Measurements from ENCODE around the gene CDON.

The CDON gene

GRCh38 chr11:125949271-125950177, 113.1 kb downstream of the CDON start:
- no peak for DNase-seq
- H2AFZ ChIP-seq (ENCODE audit: low read depth, low read length), result no peak overlapping the region
- no peaks in the 10 kb centered on the region for H3K9me3 ChIP-seq (ENCODE audit: insufficient read depth, low read length, severe bottlenecking)
- H3K27ac ChIP-seq (ENCODE audit: low read length), result no peak overlapping the region
- H4K20me1 ChIP-seq (ENCODE audit: insufficient read depth, low read length), result no peaks in the 10 kb centered on the region
- H3K4me1 ChIP-seq (ENCODE audit: insufficient read depth, low read length), result no peaks in the 10 kb centered on the region; the same call in 1 of the 2 replicates
- no peak overlapping the region for H3K4me3 ChIP-seq (ENCODE audit: low read depth in 1 of 2, low read length in 2 of 2)
- H3K9ac ChIP-seq (ENCODE audit: low read depth, low read length), result no peak overlapping the region
- no peak for TF ChIP-seq EZH2 (IDR thresholded peaks at IDR 0.05; ENCODE audit: borderline replicate concordance, low read depth, low read length, severe bottlenecking)
- TF ChIP-seq CTCF (IDR thresholded peaks at IDR 0.05; ENCODE audit: borderline replicate concordance, extremely low read depth, low read length, poor library complexity, severe bottlenecking), result no peak
- no peaks in the 10 kb centered on the region for H3K27me3 ChIP-seq (ENCODE audit: insufficient read depth, low read length, poor library complexity)
- no peak overlapping the region for H3K4me2 ChIP-seq (ENCODE audit: insufficient read depth, low read length)
- no peak for ATAC-seq (ENCODE audit: insufficient read depth, low read depth)
- no peaks in the 10 kb centered on the region for H3K79me2 ChIP-seq (ENCODE audit: insufficient read depth, low read length)
- H3K36me3 ChIP-seq (ENCODE audit: insufficient read depth, low read length), result no peaks in the 10 kb centered on the region

GRCh38 chr11:125948278-125949051, 114.2 kb downstream of the CDON start:
- Histone ChIP-seq H4K20me1 (ENCODE audit: insufficient read depth, low read length) (no peaks in the 10 kb centered on the region), H3K27me3 (ENCODE audit: insufficient read depth, low read length, poor library complexity) (no peaks in the 10 kb centered on the region), H3K9ac (ENCODE audit: low read depth, low read length) (no peak overlapping the region), H3K36me3 (ENCODE audit: insufficient read depth, low read length) (no peaks in the 10 kb centered on the region), H3K79me2 (ENCODE audit: insufficient read depth, low read length) (no peaks in the 10 kb centered on the region), H2AFZ (ENCODE audit: low read depth, low read length) (no peak overlapping the region), H3K27ac (ENCODE audit: low read length) (no peak overlapping the region), H3K4me2 (ENCODE audit: insufficient read depth, low read length) (no peak overlapping the region), H3K4me3 (ENCODE audit: low read depth in 1 of 2, low read length in 2 of 2) (no peak overlapping the region), H3K9me3 (ENCODE audit: insufficient read depth, low read length, severe bottlenecking) (no peaks in the 10 kb centered on the region), H3K4me1 (ENCODE audit: insufficient read depth, low read length) (no peaks in the 10 kb centered on the region; the same call in 1 of the 2 replicates)
- ATAC-seq (ENCODE audit: insufficient read depth, low read depth) (no peak), DNase-seq (no peak)
- TF ChIP-seq CTCF (IDR thresholded peaks at IDR 0.05; ENCODE audit: borderline replicate concordance, extremely low read depth, low read length, poor library complexity, severe bottlenecking) (no peak), EZH2 (IDR thresholded peaks at IDR 0.05; ENCODE audit: borderline replicate concordance, low read depth, low read length, severe bottlenecking) (no peak)

GRCh38 chr11:125947419-125948277, 115.0 kb downstream of the CDON start:
- ATAC-seq (ENCODE audit: insufficient read depth, low read depth) (peak; percentile 67), DNase-seq (peak; percentile 16)
- H3K79me2 ChIP-seq (ENCODE audit: insufficient read depth, low read length), result no peaks in the 10 kb centered on the region
- H3K4me1 ChIP-seq (ENCODE audit: insufficient read depth, low read length), result no peaks in the 10 kb centered on the region; the same call in 1 of the 2 replicates
- H3K4me3 ChIP-seq (ENCODE audit: low read depth in 1 of 2, low read length in 2 of 2), result no peak overlapping the region
- no peak overlapping the region for H3K4me2 ChIP-seq (ENCODE audit: insufficient read depth, low read length)
- no peaks in the 10 kb centered on the region for H3K36me3 ChIP-seq (ENCODE audit: insufficient read depth, low read length)
- H3K27me3 ChIP-seq (ENCODE audit: insufficient read depth, low read length, poor library complexity), result no peaks in the 10 kb centered on the region
- H2AFZ ChIP-seq (ENCODE audit: low read depth, low read length), result no peak overlapping the region
- TF ChIP-seq EZH2 (IDR thresholded peaks at IDR 0.05; ENCODE audit: borderline replicate concordance, low read depth, low read length, severe bottlenecking) (no peak), CTCF (IDR thresholded peaks at IDR 0.05; ENCODE audit: borderline replicate concordance, extremely low read depth, low read length, poor library complexity, severe bottlenecking) (no peak)
- no peak overlapping the region for H3K9ac ChIP-seq (ENCODE audit: low read depth, low read length)
- H3K27ac ChIP-seq (ENCODE audit: low read length), result no peak overlapping the region
- no peaks in the 10 kb centered on the region for H3K9me3 ChIP-seq (ENCODE audit: insufficient read depth, low read length, severe bottlenecking)
- no peaks in the 10 kb centered on the region for H4K20me1 ChIP-seq (ENCODE audit: insufficient read depth, low read length)

Data from DND-41 (cell line).